GM19328 (cell line): ENCODE results near the gene TMEM131.
A peak's percentile ranks its signal among the peaks of the same experiment; 100 is the strongest.

ENCODE experiments used
- ATAC-seq: cut with Tn5 transposase; IDR thresholded peaks from one replicate; pipeline ENCODE4 v1.9.1; 2021; ENCODE audit warnings: mild to moderate bottlenecking, moderate library complexity; ENCODE audit not compliant: unreplicated experiment

TMEM131 gene

DNA sequence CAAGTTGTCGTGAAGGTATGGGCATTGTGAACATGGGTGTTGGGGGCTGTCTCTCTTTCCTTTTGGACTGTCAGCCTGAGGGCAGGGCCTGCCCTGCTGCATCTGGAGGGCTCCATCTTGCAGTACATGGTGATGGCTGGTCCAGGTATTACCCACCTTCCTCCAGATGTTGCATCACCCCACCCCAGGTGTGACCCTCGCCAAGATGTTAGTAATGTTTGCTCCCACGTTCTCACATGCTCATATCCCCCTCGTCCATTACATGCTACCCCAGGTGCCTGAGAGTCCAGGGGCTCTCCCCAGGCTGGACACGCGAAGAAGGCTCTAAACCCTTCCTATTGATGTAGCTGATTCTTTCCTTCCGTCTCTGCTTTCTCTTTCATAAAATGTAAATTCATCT, 268.5 kb downstream of the TMEM131 start:
- ATAC-seq, result no peak

DNA sequence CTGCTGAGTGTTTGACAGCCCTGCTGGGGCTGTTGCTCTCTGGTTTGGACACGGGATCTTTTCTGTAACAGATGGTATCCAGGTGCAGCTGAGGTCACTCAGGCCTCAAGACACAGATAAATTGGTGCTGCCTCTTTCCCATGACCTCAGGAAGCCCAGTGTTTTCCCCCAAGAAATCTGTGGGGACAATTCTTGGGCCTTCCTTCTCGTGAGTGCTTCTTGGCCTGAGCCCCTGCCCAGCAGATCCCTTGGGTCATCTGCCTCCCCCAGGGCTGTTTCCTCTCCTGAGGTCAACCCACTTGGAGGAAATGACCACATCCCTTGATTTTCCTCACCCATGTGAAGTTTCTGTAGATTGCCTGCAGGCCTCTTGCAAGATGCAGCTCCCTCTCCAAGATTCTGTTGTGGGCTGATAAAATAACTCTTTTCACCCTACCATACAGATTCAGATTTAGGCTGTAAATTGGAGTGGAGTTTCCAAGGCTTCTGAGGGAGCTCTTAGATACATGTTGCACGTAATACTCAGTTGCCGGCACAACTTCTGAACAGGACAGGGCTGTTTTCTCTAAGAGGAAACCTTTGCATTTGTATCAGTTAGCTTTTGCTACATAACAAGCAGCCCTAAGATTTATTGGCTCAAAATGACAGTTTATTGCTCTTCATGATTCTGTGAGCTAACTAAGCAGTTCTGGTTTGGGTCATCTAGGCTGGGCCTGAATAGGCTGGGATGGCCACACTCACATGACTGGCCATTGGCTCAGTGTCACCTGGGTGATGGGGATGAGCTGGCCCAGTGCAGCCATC, 269.3 kb downstream of the TMEM131 start:
- no peak for ATAC-seq

- ATAC-seq, result no peak
Observed at GRCh38 chr2:97724946-97725688, 270.6 kb downstream of the TMEM131 start.

GRCh38 chr2:97724501-97724900, 271.2 kb downstream of the TMEM131 start:
- no peak for ATAC-seq

DNA sequence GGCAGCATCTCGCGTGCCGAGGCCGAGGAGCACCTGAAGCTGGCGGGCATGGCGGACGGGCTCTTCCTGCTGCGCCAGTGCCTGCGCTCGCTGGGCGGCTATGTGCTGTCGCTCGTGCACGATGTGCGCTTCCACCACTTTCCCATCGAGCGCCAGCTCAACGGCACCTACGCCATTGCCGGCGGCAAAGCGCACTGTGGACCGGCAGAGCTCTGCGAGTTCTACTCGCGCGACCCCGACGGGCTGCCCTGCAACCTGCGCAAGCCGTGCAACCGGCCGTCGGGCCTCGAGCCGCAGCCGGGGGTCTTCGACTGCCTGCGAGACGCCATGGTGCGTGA, 271.7 kb downstream of the TMEM131 start:
- no peak for ATAC-seq

DNA sequence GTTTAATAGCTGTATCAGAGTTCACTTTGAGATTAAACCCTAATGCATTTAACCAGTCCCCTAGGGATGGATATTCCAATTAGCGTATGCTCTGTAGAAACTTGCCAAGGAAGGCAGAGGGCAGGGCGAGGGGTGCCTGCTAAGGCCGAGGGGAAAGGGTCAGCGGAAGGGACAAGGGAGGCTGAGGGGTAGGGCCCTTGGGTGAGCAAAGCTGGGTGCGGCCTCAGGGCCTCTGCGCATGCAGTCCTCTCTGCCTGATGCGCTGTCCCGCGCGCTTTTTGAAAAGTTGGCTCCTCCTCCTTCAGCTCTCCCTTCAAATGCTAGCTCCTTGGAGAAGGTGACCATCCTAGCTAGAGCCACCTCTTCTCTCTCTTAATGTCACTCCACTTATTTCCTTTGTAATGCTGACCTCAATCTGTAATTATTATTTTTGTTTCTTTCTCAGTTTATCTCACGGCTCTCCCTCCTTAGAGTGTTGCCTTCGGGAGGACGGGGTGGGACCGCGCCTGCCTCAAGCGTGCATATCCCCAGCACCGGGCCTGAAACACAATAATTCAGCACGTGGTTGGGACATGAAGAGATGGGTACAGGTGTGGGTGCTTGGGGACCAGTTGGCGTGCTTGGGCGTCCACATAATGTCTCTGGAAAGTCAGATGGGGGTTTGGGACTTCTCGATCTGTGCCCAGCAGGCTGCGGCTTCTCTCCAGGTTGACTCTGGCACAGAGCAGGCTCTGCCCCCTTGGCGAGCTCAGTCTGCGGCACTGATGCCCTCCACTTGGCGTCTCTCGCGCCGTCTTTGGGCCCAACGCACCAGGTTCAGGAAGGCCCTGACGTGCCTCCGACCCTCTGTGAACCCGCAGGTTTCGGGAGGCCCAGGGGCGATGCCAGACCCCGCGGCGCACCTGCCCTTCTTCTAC, 272.3 kb downstream of the TMEM131 start:
- no peak for ATAC-seq

- ATAC-seq, result no peak
Observed at GRCh38 chr2:97722227-97722626, 273.5 kb downstream of the TMEM131 start.

- ATAC-seq, result no peak
Observed at GRCh38 chr2:97720746-97721145, 275.0 kb downstream of the TMEM131 start.

DNA sequence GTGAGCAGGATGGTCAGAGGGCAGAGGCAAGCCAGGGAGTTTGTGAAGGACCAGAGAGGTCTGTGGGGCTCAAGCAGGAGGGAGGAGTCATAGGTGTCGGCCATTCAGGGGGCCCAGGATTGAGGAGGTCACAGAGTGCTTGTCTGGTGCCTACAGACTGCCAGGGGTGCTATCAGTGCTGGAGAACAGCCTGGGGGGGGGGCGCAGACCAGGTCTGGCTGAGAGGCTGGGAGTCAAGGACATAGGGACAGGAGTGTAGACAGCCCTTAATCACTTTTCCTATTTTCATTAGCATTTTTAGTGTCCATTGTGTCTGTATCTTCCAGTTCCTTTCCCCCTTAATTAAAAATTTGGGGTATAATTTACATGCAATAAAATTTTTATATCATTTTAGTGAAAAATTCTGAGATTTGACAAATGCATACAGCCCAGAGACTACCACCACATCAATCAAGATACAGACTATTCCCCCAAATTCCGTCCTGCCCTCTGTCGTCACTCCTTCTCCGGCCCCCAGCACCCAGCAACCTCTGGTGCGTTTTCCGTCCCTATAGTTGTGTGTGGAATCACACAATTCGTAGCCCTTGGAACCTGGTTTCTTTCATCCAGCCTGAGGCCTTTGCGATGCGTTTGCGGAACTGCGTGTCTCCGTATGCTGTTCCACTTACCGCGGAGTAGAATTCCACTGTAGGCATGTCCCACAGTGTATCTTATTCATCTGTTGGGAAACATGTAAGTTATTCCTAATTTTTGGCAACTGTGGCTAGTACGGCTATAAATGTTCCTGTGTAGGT, 276.2 kb downstream of the TMEM131 start:
- no peak for ATAC-seq

DNA sequence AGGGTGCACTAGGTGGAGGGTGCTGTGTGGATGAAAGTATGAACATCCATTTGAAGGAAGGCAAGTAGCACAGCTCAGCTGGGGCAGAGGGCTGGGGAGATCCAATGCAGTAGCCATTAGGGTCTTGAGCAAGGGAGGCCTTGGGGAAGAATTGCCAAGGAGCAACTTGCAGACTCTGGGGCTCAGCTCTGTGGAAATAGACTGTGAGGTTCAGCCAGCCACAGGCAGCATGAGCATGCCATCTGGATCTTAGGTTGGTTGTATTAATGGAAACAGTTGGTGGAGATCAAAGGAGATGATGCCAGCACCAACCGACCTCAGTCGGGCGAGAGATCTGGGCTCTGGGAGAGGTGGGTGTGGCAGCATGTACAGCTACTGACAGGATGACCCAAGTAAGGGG, 276.8 kb downstream of the TMEM131 start:
- no peak for ATAC-seq

GRCh38 chr2:97718051-97718882, 277.5 kb downstream of the TMEM131 start:
- ATAC-seq, result peak; percentile 62

GRCh38 chr2:97717613-97717995, 278.1 kb downstream of the TMEM131 start:
- no peak for ATAC-seq

- ATAC-seq, result no peak
Observed at GRCh38 chr2:97716695-97717612, 278.8 kb downstream of the TMEM131 start.

DNA sequence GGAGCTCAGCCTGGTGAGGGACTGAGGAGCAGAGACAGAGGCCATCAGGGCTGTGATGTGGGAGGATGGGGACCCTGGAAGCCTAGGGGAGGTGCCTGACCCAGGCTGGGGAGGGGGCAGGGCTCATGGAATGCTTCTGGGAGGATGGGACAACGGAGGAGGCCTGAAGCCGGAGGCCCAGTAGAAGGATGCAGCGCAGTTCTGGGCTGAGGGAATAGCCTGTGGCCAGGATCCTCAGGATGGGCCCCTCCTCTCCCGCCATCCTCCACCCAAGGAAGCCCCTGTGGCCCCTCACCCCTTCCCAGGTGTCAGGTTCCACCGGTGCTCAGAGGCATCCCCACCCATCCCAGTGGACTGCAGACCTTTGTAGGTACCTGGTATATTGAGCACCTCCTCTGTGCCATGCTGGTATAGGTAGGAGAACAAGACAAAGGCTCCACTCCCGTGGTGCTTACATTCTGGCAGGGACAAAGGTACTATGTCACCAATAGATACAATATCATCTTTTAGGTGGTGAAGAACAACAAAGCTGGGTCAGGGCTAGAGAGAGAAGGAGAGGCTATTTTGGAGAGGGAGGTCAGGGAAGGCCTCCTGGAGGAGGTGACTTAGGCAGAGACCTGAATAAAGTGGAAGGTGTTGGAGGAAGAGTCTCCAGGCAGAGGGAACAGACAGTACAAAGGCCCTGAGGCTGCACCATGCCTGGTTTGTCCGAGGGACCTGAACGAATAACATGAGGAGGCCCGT, 279.6 kb downstream of the TMEM131 start:
- no peak for ATAC-seq

- ATAC-seq, result no peak
Observed at GRCh38 chr2:97714950-97715652, 280.6 kb downstream of the TMEM131 start.

DNA sequence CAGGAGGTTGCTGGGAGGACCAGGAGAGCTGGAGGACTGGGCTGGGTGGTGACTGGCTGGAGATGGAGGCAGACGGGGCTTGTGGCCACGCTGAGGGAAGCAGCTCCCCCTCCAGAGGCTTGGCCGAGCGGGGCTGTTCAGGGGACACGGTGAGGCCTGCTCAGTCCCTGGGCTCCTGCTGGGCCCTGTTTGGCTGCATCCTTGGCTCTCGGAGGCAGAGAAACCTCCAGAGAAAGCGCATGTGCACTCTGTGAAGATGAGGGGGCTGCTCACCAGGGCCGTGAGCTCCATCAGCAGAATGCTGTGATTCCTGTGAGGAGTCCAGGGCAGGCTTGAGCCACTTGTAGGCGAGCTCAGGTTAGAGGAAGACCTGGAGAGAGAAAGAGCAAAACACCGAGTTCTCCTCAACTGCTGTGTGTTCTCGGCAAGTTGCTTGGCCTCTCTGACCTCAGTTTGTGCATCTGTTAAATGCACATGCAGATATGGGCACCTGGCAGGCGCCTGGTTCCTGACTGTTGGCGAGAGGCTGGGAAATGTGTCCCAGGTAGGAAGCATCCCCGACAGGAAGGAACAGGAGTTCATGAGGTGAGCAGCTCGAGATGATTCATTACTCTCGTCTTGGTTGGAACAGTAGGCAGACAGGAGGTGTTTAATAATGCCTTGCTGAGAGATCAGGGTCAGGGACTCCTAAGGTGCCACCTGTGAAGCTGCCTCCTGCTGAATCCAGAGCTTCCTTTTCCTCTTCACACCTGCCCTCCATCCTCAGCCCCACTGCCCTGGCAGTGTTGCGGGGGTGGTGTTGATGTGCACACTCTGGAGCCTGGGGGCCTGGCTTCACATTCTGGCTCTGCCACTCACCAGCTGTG, 281.4 kb downstream of the TMEM131 start:
- ATAC-seq, result no peak
